OCI-LY1 (cell line): ENCODE measurements around the gene ELMO3.

Source experiments
- H2AFZ ChIP-seq: fragments of 200-600 bp; sonication (generic), shearing (Covaris generic); 2 replicates; pipeline ENCODE4 v1.6.0; 2014; ENCODE audit warnings: antibody characterized with exemption, mild to moderate bottlenecking, low read length
- H3F3A ChIP-seq: fragments of 200-600 bp; sonication (generic), shearing (Covaris generic); 2 replicates; pipeline ENCODE4 v1.6.0; 2014; ENCODE audit warnings: mild to moderate bottlenecking, antibody characterized with exemption, low read length, moderate library complexity; ENCODE audit not compliant: insufficient read depth
- H3K27ac ChIP-seq: fragments of 200-600 bp; sonication (generic); 2 replicates; pipeline ENCODE4 v1.5.1; 2014; ENCODE audit warnings: low read length, mixed run types, mild to moderate bottlenecking, low read depth; ENCODE audit not compliant: poor library complexity, severe bottlenecking
- H3K27me3 ChIP-seq: fragments of 200-600 bp; sonication (generic); 2 replicates; pipeline ENCODE4 v1.6.0; 2014; ENCODE audit warnings: antibody characterized with exemption, mild to moderate bottlenecking, low read length, moderate library complexity; ENCODE audit not compliant: insufficient read depth
- H3K36me3 ChIP-seq: fragments of 200-600 bp; sonication (generic); 2 replicates; pipeline ENCODE4 v1.6.1; 2014; ENCODE audit warnings: mild to moderate bottlenecking, antibody characterized with exemption, low read length, moderate library complexity, mixed read lengths; ENCODE audit not compliant: insufficient read depth
- H3K4me1 ChIP-seq: fragments of 200-600 bp; sonication (generic); 2 replicates; pipeline ENCODE4 v1.5.1; 2014; ENCODE audit warnings: mild to moderate bottlenecking, low read length, moderate library complexity; ENCODE audit not compliant: insufficient read depth, severe bottlenecking
- H3K4me2 ChIP-seq: fragments of 200-600 bp; sonication (generic), shearing (Covaris generic); 2 replicates; pipeline ENCODE4 v1.6.1; 2014; ENCODE audit warnings: low read length
- H3K4me3 ChIP-seq: fragments of 200-600 bp; sonication (generic); 2 replicates; pipeline ENCODE4 v1.5.1; 2014; ENCODE audit warnings: low read length, low read depth, mild to moderate bottlenecking, mixed read lengths; ENCODE audit not compliant: poor library complexity, severe bottlenecking
- H3K79me2 ChIP-seq: fragments of 200-600 bp; shearing (Covaris generic); 2 replicates; pipeline ENCODE4 v1.6.1; 2016; ENCODE audit warnings: mixed run types, low read length, mixed read lengths; ENCODE audit not compliant: insufficient read depth
- H3K9ac ChIP-seq: fragments of 200-600 bp; sonication (generic), shearing (Covaris generic); 2 replicates; pipeline ENCODE4 v1.6.1; 2014; ENCODE audit warnings: mild to moderate bottlenecking, low read length, mixed read lengths
- H3K9me2 ChIP-seq: fragments of 200-600 bp; sonication (generic), shearing (Covaris generic); 2 replicates; pipeline ENCODE4 v1.6.1; 2014; ENCODE audit warnings: low read depth, mild to moderate bottlenecking, low read length, mixed read lengths
- H3K9me3 ChIP-seq: fragments of 200-600 bp; shearing (Covaris generic); 2 replicates; pipeline ENCODE4 v1.6.1; 2014; ENCODE audit warnings: low read length, mixed read lengths
- H4K20me1 ChIP-seq: fragments of 200-600 bp; sonication (generic), shearing (Covaris generic); 2 replicates; pipeline ENCODE4 v1.6.0; 2016; ENCODE audit warnings: mild to moderate bottlenecking, low read length; ENCODE audit not compliant: insufficient read depth
- EZH2 ChIP-seq: fragments of 200-600 bp; sonication (generic), shearing (Covaris generic); IDR thresholded peaks from 2 replicates; pipeline ENCODE4 v1.8.0; 2017; ENCODE audit warnings: borderline replicate concordance, mixed run types, mild to moderate bottlenecking, antibody characterized with exemption, low read length, moderate library complexity, mixed read lengths
- TF ChIP-seq, protein P1 (sequence below): fragments of 200-600 bp; sonication (generic), shearing (Covaris generic); IDR thresholded peaks from 2 replicates; pipeline ENCODE4 v1.5.1; 2017; ENCODE audit warnings: mild to moderate bottlenecking, antibody characterized with exemption, low read length, moderate library complexity, mixed read lengths

ELMO3 gene

DNA sequence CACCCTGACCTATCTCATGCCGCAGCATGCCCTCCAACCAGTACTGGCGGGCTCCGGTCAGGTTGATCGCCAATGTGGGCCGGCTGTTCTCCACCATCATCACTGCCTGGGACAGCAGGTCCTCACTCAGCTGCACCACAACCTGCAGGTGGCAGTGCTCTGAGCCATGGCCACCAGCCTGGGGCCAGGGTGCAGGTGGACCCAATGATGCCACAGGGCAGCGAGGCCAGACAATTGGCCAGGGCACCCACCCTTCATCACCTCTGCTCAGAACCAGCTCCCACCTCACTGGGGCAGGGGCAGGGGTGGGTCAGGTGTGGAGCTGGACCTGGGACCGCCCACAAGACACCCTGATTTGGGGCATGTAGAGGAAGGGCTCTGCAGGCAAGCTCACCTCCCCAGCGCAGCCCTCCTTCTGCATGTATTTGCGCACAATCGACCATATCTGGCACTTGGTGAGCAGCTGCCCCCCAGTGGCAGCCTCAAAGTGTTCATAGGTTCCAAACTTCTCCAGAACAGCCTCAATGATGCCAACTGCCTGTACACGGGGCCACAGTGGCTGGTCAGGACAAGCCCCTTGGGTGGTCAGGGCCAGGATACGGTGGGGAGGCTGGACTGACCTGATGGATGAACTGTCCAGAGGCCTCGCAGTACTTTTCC is 19.4 kb upstream of the ELMO3 start:
- Histone ChIP-seq H3F3A (no peaks in the 10 kb centered on the region), H3K27ac (no peak overlapping the region), H3K27me3 (peaks cover 11% of the 10 kb centered on the region; the same call in 1 of the 2 replicates), H3K9me2 (no peaks in the 10 kb centered on the region), H2AFZ (no peak overlapping the region), H3K4me3 (no peak overlapping the region), H3K4me1 (peaks cover 27% of the 10 kb centered on the region), H3K79me2 (no peaks in the 10 kb centered on the region), H3K4me2 (no peak overlapping the region), H4K20me1 (no peaks in the 10 kb centered on the region), H3K9me3 (no peaks in the 10 kb centered on the region), H3K36me3 (no peaks in the 10 kb centered on the region), H3K9ac (no peak overlapping the region)
- TF ChIP-seq EZH2, result no peak
- TF ChIP-seq, protein P1, sequence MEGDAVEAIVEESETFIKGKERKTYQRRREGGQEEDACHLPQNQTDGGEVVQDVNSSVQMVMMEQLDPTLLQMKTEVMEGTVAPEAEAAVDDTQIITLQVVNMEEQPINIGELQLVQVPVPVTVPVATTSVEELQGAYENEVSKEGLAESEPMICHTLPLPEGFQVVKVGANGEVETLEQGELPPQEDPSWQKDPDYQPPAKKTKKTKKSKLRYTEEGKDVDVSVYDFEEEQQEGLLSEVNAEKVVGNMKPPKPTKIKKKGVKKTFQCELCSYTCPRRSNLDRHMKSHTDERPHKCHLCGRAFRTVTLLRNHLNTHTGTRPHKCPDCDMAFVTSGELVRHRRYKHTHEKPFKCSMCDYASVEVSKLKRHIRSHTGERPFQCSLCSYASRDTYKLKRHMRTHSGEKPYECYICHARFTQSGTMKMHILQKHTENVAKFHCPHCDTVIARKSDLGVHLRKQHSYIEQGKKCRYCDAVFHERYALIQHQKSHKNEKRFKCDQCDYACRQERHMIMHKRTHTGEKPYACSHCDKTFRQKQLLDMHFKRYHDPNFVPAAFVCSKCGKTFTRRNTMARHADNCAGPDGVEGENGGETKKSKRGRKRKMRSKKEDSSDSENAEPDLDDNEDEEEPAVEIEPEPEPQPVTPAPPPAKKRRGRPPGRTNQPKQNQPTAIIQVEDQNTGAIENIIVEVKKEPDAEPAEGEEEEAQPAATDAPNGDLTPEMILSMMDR, result peak; percentile 59

DNA sequence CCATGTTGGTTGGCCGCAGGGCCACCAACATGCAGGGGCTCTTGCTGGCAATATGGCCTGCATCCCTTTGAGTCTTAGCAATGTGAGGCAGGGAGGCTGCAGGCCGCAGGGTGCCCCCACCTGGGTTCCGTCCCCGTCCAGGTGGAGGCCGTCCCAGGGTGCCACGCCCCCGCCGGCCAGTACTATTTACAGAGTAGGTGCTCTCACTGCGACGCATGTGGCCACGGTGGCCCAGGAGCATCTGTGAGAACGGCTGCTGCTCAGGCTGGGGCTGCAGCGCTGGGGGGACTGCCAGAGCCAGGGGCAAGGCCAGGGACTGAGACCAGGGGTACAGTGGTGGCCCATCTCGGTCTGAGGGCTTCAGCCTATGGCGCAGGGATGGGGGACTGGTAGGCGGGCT is 18.8 kb upstream of the ELMO3 start:
- no peak for TF ChIP-seq EZH2
- TF ChIP-seq, protein P1, result no peak
- Histone ChIP-seq H3K27ac (no peak overlapping the region), H3K9me3 (no peaks in the 10 kb centered on the region), H3K36me3 (no peaks in the 10 kb centered on the region), H3K4me1 (peaks cover 26% of the 10 kb centered on the region), H2AFZ (no peak overlapping the region), H3K9ac (no peak overlapping the region), H4K20me1 (no peaks in the 10 kb centered on the region), H3K27me3 (peaks cover 11% of the 10 kb centered on the region; the same call in 1 of the 2 replicates), H3F3A (no peaks in the 10 kb centered on the region), H3K79me2 (no peaks in the 10 kb centered on the region), H3K4me2 (no peak overlapping the region), H3K9me2 (no peaks in the 10 kb centered on the region), H3K4me3 (no peak overlapping the region)

GRCh38 chr16:67181346-67181745 is 17.6 kb upstream of the ELMO3 start:
- Histone ChIP-seq H3K4me1 (peaks cover 26% of the 10 kb centered on the region), H3K9ac (no peak overlapping the region), H3F3A (no peaks in the 10 kb centered on the region), H3K27me3 (peaks cover 9% of the 10 kb centered on the region; the same call in 1 of the 2 replicates), H4K20me1 (no peaks in the 10 kb centered on the region), H3K4me3 (no peak overlapping the region), H3K9me2 (no peaks in the 10 kb centered on the region), H3K36me3 (no peaks in the 10 kb centered on the region), H3K9me3 (no peaks in the 10 kb centered on the region), H3K79me2 (no peaks in the 10 kb centered on the region), H3K27ac (no peak overlapping the region), H2AFZ (no peak overlapping the region), H3K4me2 (no peak overlapping the region)
- no peak for TF ChIP-seq EZH2
- TF ChIP-seq, protein P1, result no peak
